Activated CD4-positive, CD25-positive, alpha-beta regulatory T cell (primary cell): Measurements from ENCODE around the gene RPL18.
"Not testable (repeated sequence)": the region's sequence is repeated elsewhere in the genome, so short reads cannot be mapped to it uniquely, and the experiment has no call there.

Source experiments
- DNase-seq, 4 experiments: peaks; one replicate each; lab custom pipeline; 2025; lab: John Stamatoyannopoulos, UW

RPL18 gene

GRCh38 chr19:48618916-48619691, at the start of gene RPL18, which contains the start of gene SPHK2:
Gene RPL18 (minus strand): TSS chr19:48619178. CDS start chr19:48619143, 35 bp downstream.
Gene SPHK2 (plus strand): TSS chr19:48619506. CDS start chr19:48620515, 1,009 bp downstream.
- DNase-seq = peak; percentile 93 to 96 (median 96)

GRCh38 chr19:48668761-48669160, 49.8 kb upstream of the RPL18 start:
- DNase-seq = no peak

GRCh38 chr19:48668332-48668731, 49.4 kb upstream of the RPL18 start:
- DNase-seq = no peak

- DNase-seq = no peak
Observed at GRCh38 chr19:48665786-48666185, 46.8 kb upstream of the RPL18 start.

GRCh38 chr19:48664476-48664875, 45.5 kb upstream of the RPL18 start:
- no peak for DNase-seq

GRCh38 chr19:48663667-48664066, 44.7 kb upstream of the RPL18 start:
- no peak for DNase-seq

- DNase-seq = no peak
Observed at GRCh38 chr19:48661711-48662090, 42.7 kb upstream of the RPL18 start.

- DNase-seq = peak; percentile 41 to 57 (median 54)
Observed at GRCh38 chr19:48660852-48661710, 42.1 kb upstream of the RPL18 start.

- no peak for DNase-seq
Observed at GRCh38 chr19:48659768-48660167, 40.8 kb upstream of the RPL18 start.

GRCh38 chr19:48658483-48658882, 39.5 kb upstream of the RPL18 start:
- DNase-seq = no peak

- DNase-seq = not testable (repeated sequence)
Observed at GRCh38 chr19:48657828-48658227, 38.9 kb upstream of the RPL18 start.

- DNase-seq = no peak
Observed at GRCh38 chr19:48656840-48657474, 38.0 kb upstream of the RPL18 start.

- DNase-seq = no peak
Observed at GRCh38 chr19:48654299-48655059, 35.5 kb upstream of the RPL18 start.

- DNase-seq = no peak
Observed at GRCh38 chr19:48651683-48652048, 32.7 kb upstream of the RPL18 start.

GRCh38 chr19:48650974-48651682, 32.1 kb upstream of the RPL18 start:
- no peak for DNase-seq

- DNase-seq = no peak
Observed at GRCh38 chr19:48648134-48648533, 29.2 kb upstream of the RPL18 start.

GRCh38 chr19:48646722-48647216, 27.8 kb upstream of the RPL18 start:
- DNase-seq = no peak

- DNase-seq = peak; percentile 77 to 87 (median 83)
Observed at GRCh38 chr19:48646001-48646721, 27.2 kb upstream of the RPL18 start, which contains the start of gene CA11. Gene CA11 (minus strand): TSS chr19:48646187. CDS start chr19:48645632, 555 bp downstream.

GRCh38 chr19:48645620-48646000, 26.6 kb upstream of the RPL18 start:
- DNase-seq = no peak
